Stimulated activated CD8-positive, alpha-beta memory T cell treated with anti-CD3 and anti-CD28 coated beads, Interleukin-2, amount 100 ng/mL, for 1 hour (primary cell): Measurements from ENCODE around the gene ABCC1.
"Not testable (repeated sequence)": the region's sequence is repeated elsewhere in the genome, so short reads cannot be mapped to it uniquely, and the experiment has no call there.

Experiments used
- DNase-seq, 2 donors: peaks; one replicate each; pipeline ENCODE4 v3.0.0-alpha.2; 2020; ENCODE audit warnings: low read depth in 2 of 2

The ABCC1 gene

DNA sequence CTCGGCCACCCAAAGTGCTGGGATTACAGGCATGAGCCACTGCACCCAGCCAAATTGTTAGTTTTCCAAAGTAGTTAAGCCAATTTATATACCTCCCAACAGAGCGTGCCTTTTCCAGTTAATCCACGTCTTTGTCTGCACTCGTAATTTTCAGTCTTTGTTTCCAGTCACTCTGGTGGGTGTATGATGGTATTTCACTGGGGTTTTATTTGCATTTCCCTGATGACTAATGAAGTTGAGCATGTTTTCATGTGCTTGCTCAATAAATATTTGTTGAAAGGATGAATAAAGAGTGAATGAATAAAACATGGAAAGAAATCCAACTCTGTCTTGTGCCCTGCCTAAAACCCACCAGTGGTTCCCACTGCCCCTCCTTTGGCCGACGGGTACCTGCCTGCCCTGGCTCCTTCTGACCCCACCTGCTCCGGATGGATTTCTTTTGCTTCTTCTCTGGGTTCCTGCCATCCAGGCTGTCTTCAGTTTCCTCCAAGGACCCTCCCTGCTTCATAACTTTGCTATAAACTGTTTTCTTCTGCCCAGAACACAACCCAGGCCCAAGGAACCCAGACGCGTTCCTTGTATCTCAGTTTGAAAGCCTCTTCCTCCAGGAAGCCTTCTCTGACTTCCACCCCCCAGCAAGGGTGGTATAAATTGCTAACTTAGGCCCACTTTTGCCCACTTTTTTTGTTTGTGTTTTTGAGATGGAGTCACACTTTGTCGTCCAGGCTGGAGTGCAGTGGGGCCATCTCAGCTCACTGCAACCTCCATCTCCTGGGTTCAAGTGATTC, 3.0 kb upstream of the ABCC1 start:
- DNase-seq, result no peak

DNA sequence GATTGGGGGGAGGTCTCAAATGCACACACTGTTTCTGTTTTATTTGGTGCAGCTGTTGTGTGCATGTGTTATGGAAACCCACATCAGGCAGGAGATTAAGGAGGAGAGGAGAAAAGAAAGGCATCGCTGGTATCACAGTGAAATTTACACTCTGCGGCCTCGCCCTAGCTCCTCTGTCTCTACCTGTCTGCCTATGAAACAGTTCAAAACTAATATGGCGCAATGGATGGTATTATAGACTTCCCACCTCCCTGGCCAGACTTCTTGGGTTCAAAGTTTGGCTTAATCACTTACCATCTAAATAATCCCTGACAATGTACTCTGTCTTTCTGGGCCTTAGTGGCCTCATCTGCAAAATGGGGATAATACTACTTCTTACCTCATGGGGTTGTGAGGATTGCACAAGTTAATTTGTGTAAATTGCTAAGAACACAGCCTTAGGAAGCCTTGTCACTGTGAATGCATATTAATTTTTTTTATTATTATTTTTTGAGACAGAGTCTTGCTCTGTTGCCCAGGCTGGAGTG, 1.4 kb upstream of the ABCC1 start:
- DNase-seq, result no peak

DNA sequence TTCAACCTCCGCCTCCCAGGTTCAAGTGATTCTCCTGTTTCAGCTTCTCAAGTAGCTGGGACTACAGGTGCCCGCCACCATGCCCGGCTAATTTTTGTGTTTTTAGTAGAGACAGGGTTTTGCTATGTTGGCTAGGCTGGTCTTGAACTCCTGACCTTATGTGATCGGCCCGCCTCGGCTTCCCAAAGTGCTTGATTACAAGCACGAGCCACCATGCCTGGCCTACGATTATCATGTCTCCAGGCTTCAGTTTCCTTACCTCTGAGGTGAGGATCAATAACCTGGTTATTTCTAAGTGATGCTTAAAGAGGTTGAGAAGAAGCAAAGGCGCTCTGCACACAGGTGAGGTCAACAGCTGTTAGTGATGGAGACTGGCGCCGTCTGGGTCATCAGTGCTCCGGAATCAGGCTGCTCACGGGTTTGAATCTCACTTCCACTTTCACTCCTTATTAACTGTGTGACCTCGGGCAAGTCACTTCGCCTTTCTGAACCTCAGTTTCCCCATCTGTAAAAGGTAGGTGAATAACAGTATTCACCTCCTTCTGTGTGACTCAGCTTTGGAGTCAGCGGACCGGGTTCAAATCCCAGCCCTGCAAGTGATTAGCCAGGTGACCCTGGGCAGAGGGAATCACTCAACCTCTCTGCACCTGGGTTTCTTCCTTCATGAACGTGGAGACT, 745 bp upstream of the ABCC1 start:
- no peak for DNase-seq

DNA sequence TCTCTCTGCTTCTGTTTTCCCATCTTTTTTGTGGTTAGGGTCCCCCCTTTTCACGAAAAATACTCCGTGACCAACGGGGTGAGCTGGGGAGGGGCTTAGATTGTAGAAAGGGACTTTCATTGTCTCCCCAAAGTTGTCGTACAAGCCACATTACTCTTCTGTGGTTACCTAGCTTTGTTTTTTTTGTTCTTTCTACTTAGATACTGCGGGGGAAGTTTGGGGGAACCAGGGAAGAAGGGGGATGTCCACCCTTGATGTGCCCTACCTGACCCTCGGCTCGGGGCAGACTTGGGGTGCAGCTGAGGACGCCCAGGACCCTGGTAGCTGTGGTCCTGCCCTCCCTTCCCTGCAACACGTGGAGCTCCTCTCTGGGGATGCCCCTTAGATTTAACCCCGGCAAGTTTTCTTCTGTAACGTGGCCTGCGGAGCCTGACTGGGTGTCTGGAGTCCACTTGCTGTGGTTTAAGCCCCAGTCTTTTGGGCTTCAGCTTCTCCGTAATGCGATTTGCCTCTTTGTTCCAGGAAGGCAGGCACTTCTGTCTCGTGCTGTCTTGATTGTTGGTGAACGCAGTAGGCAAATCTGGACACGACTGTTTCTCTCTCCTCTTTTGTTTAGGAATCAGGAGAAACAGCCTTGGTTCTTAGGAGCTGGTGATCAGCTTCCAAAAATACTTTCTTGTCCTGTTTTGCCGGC, 892 bp downstream of the ABCC1 start:
- no peak for DNase-seq

DNA sequence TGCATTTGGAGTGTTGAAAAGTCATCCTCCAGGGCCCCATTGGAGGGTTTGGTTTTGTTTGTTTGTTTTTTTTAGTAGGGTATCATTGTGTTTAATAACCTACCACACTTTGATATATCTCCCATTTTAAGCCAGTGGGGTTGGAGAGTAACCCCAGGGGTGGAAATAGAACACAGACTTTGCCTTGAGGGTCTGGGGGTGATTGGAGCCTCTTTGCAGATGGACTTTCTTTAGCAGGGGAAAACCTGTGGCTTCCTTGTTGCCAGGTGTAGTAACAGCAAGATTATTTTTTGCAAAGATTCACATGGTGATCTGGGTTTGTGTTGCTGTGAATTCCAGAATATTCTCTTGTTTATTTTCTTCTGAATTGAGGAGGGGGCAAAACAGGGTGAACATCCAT, 1.5 kb downstream of the ABCC1 start:
- no peak for DNase-seq

DNA sequence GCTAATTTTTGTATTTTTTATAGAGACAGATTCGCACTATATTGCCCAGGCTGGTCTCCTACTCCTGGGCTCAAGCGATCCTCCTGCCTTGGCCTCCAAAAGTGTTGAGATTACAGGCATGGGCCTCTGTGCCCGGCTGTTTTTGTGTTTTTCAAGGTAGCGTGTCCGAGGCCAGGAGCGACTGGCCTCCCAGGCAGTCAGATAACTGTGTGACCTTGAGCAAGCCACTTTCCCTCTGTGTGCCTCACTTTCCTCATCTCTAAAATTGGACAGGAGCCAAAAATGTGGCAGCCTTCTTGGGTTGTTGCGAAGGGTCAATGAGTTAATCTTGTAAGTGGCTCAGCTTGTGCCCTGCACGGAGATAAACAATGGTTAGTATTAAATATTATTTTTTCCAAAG, 2.4 kb downstream of the ABCC1 start:
- no peak for DNase-seq

DNA sequence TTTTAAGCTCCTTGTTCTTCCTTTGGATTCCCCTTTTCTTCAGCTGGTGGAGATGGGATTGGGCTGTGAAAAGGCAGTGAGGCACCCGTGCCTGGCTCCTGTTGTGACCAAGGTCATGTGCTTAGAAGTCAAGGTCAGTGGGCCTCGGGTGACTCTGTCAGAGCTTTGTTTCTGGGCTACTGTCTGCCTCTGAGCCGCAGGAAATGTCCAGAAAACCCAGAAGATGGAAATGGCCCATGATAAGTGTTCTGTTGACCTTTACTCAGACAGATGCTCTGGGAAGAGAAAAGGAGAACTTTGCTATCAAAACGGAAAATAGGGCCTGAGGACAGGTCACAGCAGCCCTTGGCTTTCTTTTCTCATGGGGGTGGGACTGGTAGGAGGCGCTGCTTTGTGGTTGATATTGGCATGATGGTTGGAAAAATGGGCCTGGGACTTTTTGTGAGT, 2.9 kb downstream of the ABCC1 start:
- DNase-seq, result no peak

DNA sequence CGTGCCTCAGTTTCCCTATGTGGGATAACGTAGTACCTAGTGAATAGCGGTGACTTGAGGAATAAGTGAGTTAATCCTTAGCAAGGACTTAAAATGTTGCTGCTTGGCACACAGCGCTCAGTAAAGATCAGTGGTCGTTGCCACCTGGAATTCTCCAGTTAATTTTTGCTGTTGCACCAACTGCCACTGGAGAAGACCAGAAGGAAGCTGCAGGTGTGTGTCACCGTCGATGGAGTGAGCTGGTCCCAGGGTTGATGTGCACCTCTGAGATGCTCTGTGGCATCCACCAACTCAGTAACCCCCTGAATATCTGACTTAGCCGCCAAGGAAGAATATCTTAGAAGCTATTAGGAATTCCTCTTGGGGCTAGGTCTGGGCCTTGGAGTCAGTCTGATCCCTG, 4.1 kb downstream of the ABCC1 start:
- no peak for DNase-seq

DNA sequence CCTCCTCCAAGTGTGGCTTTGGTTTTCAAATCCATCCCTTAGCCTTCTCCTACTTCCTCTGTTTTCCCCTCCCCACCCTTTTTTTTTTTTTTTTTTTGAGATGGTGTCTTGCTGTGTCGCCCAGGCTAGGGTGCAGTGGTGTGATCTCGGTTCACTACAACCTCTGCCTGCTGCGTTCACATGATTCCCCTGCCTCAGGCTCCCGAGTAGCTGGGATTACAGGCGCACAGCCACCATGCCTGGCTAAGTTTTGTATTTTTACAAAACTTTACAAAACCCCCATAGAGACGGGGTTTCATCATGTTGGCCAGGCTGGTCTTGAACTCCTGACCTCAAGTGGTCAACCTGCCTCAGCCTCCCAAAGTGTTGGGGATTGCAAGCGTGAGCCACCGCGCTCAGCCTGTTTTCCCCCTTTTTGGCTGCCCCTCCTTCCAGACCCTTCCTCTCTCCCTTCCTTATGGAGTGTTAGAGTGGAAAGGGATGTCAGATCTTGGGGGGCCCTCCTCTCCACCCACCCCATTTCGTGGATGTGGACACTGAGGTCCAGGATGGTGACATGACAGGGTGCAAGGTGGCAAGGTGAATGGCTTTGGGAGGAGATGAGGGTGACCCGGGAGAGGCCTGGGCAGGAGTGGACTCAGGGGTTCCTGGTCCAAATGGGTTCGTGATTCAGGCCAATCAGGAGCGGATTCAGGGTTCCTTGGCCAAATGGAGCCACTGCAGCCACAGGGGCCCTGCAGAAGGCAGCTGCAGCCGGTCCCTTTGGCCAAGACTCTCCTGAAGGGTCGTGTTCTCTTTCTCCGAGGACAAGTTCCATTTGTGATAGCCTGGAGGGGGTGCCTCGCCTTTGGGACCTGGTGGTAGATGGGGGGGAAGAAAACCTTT, 4.8 kb downstream of the ABCC1 start:
- no peak for DNase-seq

DNA sequence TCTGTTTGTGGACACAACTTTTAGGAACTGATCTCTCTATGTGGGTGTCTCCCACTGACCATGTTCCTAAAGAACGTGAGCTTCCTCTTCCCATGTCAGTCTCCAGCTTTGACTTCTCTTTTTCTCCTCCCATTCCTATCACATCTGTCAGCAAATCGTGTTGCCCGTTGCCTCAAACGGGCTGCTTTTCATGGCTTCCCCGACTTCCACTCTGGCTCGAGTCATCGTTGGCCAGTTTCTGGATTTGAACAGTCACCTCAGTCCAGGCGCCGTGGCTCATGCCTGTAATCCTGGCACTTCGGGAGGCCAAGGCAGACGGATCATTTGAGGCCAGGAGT, 5.4 kb downstream of the ABCC1 start:
- no peak for DNase-seq

DNA sequence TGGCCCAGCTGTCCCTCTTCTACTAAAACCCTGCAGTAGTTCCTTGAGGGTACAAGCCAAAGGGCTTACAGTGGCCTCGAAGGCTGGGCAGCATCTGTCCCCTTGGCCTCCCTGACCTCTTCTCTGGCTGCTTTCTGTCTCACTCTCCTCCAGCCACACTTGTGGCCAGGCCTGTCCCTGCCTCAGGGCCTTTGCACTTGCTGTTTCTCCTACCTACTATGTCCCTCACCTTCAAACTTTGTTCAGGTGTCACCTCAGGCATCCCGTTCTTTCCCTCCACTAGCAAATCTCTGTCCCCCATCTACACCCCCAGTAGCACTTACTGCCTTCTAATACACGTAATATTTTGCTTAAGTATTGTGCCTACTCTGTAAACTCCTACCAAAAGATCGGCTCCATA, 6.0 kb downstream of the ABCC1 start:
- no peak for DNase-seq

DNA sequence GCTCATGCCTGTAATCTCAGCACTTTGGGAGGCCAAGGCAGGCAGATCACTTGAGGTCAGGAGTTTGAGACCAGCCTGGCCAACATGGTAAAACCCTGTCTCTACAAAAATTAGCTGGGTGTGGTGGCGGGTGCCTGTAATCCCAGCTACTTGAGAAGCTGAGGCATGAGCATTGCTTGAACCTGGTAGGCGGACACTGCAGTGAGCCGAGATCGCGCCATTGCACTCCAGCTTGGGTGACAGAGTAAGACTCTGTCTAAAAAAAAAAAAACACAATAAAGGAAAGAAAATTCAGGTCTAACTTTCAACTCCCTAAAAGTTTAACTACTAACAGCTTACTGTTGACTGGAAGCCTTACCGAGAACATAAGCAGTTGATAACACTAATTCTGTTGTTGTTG, 6.7 kb downstream of the ABCC1 start:
- DNase-seq, result not testable (repeated sequence)

DNA sequence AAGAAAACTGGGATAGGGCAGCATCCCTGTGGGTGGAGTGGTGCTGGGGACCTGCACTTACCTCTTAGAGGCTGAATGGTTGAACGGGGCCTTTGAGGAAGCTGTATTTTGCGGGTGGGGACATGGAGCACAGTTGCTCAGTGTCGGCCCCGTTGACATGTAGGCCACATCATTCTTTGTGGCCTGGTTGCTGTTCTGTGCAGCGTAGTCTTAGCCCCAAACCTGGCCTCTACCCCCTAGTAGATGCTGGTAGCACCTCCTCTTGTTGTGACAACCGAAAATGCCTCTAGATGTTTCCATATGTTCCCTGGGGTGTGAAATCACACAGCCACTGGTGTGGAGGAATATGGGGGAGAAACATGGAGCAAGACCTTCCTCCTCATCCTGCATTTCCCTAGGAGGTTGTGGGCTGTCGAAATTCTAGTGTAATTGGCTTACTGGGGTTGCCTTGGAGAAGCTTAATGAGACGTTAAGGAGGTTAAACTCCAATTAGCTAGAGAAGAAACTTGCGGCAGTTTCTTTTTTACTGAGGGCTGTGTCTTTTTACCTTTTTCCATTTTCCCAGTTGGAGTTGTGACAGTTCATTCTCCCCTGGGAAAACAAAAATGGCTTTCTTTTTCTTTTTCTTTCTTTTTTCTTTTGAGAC, 9.4 kb downstream of the ABCC1 start:
- DNase-seq, result no peak

DNA sequence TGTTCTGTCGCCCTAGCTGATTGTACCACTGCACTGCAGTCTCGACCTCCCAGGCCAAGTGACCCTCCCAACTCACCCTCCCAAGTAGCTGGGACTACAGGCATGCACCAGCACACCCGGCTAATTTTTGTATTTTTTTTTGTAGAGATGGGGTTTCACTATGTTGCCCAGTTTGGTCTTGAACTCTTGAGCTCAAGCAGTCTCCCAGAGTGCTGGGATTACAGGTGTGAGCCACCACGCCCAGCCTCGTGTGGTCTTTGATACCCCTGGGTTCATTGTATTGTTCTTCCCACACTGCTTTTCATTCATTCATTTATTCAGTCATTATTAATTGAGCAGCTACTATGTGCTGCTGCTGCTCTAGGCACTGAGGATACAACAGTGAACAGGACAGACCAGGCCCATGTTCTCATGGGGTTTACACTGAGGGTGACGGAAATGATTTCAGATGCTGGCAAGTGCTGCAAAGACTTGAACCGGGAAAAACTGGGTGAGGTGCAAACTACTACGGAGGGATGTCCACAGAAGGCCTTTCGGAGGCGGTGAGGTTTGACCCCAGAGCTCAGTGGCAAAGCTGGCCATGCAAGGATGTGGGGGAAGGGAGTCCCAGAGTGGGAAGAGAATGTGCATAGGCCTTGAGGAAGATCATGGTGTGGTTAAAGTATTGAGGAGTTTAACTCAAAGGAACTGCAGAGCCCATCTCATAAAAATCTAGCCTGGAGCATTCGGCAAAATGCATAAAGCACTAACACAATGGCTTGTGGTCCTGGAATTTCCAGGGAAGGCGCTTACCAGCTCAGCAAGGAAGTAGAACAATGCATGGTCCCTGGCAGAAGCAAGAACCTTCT, 10.9 kb downstream of the ABCC1 start:
- no peak for DNase-seq

DNA sequence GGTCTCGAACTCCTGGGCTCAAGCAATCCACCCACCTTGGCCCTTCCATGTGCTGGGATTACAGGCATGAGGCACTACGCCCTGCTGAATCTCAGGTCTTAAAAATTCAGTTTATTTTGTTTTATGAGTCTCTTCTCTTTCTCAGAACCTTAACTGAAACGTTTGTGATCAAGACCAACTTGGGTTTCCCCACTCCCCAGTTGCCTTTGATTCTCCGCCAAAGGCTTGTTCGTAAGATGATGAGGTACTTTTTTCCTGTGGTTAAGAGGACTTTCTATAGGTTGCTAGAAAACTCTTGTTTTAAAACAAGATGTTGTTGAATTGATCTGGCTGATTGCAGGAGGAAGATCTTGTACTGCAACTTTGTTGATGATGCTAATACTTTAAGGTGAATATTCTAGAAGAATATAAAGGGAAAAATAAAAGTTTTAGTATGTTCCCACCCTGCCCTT, 11.7 kb downstream of the ABCC1 start:
- peak; percentile 15 to 37 for DNase-seq

DNA sequence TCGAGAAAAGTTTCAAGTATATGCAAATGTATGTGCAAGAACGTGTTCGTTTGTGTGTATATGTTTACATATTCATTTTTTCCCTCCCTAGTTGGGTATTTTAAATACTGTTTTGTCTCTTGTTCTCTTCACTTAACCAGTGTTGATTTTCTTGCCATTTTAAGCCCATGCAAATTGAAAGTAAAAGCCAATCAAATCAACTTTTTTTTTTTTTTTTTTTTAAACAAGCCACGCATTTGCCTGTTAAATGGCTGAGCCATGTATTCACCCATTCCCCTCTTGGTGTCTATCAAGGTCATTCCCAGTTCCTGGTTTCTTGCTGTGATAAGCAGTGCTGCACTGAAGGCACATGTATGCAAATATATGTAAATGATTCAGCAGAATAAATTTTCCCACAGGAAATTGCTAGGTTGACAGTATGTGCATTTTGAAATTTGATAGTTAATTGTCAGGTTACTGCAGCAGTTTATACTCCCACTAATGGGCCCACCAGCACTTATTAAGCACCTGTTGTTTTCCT, 12.2 kb downstream of the ABCC1 start:
- no peak for DNase-seq

DNA sequence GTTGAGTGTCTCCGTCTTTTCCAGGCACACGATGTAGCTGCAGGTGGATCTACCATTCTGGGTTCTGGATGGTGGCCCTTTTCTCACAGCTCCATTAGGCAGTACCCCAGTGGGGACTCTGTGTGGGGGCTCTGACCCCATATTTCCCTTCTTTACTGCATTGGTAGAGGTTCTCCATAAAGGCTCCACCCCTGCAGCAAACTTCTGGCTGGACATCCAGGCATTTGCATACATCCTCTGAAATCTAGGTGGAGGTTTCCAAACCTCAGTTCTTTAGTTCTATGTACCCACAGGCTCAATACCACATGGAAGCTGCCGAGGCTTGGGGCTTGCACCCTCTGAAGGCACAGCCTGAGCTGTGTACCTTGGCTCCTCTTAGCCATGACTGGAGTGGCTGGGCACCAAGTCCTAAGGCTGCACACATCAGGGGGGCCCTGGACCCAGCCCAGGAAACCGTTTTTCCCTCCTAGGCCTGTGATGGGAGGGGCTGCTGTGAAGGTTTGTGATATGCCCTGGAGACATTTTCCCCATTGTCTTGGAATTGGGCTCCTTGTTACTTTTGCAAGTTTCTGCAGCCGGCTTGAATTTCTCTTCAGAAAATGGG, 14.0 kb downstream of the ABCC1 start:
- no peak for DNase-seq

DNA sequence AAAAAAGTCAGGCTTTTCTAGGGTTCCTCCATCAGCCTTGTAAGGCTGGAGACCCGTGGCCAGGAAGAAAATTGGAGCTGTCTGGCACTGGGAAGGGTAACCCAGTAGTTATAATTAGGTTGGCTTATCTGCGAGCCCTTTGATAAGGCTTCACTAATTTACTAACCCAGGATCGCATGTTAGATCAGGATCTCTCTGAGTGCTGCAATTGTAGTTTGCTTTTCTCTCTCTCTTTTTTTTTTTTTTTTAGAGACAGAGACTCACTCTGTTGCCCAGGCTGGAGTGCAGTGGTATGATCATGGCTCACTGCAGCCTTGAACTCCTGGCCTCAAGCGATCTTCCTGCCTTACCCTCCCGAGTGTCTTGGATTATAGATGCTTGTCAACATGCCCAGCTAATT, 17.0 kb downstream of the ABCC1 start:
- DNase-seq, result no peak

DNA sequence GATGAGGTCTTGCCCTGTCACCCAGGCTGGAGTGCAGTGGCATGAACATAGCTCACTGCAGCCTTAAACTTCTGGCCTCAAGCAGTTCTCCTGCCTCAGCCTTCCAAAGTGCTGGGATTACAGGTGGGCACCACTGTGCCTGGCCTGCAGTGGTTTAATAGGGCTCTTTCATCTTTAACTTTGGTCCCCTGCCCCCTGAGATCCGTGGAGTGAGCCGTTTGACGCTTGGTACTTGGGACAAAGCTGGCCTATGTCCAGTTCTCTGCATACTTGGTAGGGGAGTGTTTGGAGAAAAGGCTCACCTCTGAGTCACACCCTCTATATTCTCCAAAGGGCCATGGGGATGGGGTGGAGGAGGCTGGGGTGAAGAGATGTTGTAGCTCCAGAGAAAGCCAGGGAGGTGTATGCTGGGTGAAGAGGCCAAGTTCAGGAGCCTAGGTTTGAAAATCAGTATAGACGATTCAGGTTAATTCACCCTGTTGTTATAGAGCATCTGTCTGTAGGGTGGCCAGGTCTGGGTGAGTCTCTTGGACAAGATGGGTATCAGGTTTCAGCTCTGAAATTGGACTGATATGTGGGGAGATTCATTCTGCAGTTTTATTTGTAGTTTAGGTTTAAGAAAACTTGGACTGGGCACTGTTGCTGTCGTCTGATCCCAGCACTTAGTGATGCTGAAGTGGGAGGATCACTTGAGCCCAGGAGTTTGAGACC, 17.6 kb downstream of the ABCC1 start:
- no peak for DNase-seq
